ENCODE measurements around the gene HIPK3. TPM values are rescaled to one million over a fixed set of nuclear protein-coding genes. Genes with fewer than 3 reads are reported as not detected.
"Not testable (repeated sequence)": the region's sequence is repeated elsewhere in the genome, so short reads cannot be mapped to it uniquely, and the experiment has no call there.

Gene HIPK3
- total RNA-seq, 6 experiments from 2014 or later: 40.8 to 52.5 (median 47.3) TPM

DNA sequence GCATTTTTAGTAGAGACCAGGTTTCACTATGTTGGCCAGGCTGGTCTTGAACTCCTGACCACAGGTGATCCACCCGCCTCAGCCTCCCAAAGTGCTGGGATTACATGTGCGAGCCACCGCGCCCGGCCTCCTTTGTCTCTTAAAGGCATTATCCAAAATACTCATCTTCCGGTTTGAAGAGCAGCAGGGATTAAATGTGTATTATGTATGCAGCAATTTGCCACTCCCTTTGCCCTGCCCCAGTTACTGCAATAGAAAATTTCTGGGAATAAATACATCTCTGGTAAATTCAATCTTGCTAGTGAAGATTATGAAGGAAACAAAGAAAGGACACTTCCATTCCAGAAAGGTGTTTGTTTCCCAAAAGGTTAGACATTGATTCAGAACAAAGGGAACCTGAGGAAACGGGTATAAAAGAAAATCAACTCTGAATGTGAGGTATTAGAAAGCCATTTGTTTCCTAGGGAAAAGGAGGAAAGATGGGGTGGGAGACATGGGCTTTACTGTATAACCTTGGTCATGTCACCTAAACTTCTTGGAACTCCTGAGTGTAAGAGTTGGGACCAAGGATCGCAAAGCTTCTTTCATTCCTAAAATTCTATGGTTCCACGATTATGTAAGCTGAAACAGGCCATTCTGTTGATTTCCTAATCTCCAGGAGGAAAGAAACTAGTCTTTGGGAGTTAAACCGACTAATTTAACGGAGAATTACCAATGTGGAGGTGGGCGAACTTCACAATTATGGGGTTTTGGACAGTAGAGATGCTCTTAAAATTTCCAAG is 959 bp upstream of the HIPK3 start:
- H3K27me3 Mint-ChIP-seq (ENCODE audit: insufficient read depth): peaks cover 4% of the 10 kb centered on the region; the same call in 1 of the 2 replicates
- DNase-seq: no peak
- TF ChIP-seq, protein P1, sequence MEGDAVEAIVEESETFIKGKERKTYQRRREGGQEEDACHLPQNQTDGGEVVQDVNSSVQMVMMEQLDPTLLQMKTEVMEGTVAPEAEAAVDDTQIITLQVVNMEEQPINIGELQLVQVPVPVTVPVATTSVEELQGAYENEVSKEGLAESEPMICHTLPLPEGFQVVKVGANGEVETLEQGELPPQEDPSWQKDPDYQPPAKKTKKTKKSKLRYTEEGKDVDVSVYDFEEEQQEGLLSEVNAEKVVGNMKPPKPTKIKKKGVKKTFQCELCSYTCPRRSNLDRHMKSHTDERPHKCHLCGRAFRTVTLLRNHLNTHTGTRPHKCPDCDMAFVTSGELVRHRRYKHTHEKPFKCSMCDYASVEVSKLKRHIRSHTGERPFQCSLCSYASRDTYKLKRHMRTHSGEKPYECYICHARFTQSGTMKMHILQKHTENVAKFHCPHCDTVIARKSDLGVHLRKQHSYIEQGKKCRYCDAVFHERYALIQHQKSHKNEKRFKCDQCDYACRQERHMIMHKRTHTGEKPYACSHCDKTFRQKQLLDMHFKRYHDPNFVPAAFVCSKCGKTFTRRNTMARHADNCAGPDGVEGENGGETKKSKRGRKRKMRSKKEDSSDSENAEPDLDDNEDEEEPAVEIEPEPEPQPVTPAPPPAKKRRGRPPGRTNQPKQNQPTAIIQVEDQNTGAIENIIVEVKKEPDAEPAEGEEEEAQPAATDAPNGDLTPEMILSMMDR (IDR thresholded peaks at IDR 0.05): no peak

DNA sequence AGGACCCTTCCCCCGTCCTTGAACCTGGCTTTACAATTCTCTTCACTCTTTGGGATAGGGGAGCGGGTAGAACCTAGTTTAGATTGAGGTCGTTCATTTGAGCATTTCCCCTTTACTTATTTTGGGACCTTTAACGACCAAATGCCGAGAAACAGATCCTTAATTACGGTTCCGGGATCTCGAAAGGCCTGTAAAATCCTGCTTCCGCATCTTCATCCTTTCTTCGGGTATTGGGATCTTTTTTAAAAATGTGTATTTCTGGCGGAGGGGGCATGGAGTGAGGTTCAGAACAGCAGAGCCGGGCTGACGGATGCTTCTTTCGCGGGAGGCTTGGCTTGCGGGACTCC is 395 bp upstream of the HIPK3 start:
- DNase-seq: no peak
- H3K4me1 Mint-ChIP-seq (ENCODE audit: low read depth): peaks cover 32% of the 10 kb centered on the region
- no peaks in the 10 kb centered on the region for H3K9me3 Mint-ChIP-seq
- peak overlapping the region; percentile 98 for H3K27ac Mint-ChIP-seq
- H3K4me3 Mint-ChIP-seq: peak overlapping the region; percentile 99
- H3K27me3 Mint-ChIP-seq (ENCODE audit: insufficient read depth): 0 out of 2 replicates have a peak, but pooled peaks cover 2% of the 10 kb centered on the region
- TF ChIP-seq, protein P1 (IDR thresholded peaks at IDR 0.05): no peak
- H3K36me3 Mint-ChIP-seq (ENCODE audit: low read depth): peaks cover 16% of the 10 kb centered on the region

More for the DNA sequence above, 959 bp upstream of the HIPK3 start:
- H3K27ac Mint-ChIP-seq: peak overlapping the region; percentile 98
- H3K4me3 Mint-ChIP-seq: peak overlapping the region; percentile 99
- no peaks in the 10 kb centered on the region for H3K9me3 Mint-ChIP-seq
- H3K36me3 Mint-ChIP-seq (ENCODE audit: low read depth): peaks cover 10% of the 10 kb centered on the region
- peaks cover 27% of the 10 kb centered on the region for H3K4me1 Mint-ChIP-seq (ENCODE audit: low read depth)

DNA sequence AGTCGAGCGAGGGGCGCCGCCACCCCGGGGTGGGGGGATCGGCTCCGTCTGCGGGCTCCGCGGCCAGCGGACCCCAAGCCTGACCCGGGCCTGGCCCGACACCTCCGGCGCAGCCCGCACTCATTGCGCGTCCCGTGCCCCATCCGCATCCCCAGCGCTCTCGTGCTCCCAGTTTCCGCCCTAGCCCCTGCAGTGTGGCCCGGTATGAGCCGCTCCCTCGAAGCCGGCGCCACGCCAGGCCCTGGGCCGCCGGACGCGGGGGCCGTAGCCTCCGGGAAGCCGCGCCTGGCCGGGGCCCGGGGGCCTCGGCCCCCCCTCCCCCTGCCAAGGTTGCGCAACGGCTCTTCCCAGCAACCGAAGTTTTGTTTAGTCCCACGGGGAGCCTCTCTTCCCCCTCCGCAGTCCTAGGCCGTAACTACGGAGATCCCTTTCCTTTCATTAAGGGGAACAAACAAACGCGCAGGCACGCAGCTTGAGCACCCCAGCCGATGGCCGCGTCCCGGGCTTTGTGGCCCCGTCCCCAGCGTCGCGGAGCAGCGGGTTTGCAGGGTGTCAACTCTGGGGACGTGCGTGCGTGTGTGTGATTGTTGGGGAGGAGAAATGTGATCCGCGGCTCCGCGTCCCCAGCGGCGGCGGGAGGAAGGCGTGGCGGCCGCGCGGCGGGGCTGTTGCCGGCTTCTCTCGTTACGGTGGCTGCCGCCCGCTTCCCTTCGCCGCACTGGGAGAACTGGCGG is 883 bp downstream of the HIPK3 start:
- DNase-seq: peak; percentile 65
- Mint-ChIP-seq H3K27ac (peak overlapping the region; percentile 99), H3K27me3 (ENCODE audit: insufficient read depth) (0 out of 2 replicates have a peak, but pooled peaks cover 2% of the 10 kb centered on the region), H3K9me3 (no peaks in the 10 kb centered on the region), H3K4me1 (ENCODE audit: low read depth) (peaks cover 44% of the 10 kb centered on the region), H3K4me3 (peak overlapping the region; percentile 99), H3K36me3 (ENCODE audit: low read depth) (peaks cover 17% of the 10 kb centered on the region)
- TF ChIP-seq, protein P1 (IDR thresholded peaks at IDR 0.05): peak; percentile 50; the same call in 1 of the 2 replicates

DNA sequence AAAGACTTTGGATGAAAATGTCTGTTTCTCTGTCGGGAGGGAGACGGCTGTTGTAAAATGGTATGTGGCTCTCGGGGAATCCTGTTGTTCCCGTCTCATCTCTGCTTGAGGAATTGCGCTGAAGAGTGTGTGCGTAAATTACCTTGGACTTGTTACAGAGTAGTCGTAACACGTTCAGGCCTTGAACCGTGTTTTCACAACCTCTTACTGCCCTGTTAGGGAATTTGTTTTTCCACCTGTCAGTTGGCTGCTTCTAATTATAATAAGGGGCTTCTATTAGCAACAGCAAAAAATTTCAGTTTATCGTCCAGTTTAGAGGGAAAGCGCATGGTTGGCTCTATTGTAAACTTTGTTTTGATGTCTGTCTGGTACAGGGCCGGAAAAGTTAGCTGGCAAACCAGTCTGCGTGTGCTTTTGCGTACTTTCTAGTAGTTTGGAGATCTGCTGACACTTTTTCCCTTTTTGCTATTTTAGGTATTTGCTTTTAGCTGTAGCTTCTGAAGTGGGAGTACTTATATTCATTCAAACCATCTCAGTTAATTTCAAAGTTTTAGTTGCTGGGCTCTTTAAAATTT is 1.5 kb downstream of the HIPK3 start:
- Mint-ChIP-seq H3K27ac (peak overlapping the region; percentile 99), H3K9me3 (no peaks in the 10 kb centered on the region), H3K27me3 (ENCODE audit: insufficient read depth) (0 out of 2 replicates have a peak, but pooled peaks cover 2% of the 10 kb centered on the region), H3K4me1 (ENCODE audit: low read depth) (peaks cover 51% of the 10 kb centered on the region), H3K4me3 (peak overlapping the region; percentile 99), H3K36me3 (ENCODE audit: low read depth) (peaks cover 17% of the 10 kb centered on the region)
- DNase-seq: peak; percentile 37
- TF ChIP-seq, protein P1 (IDR thresholded peaks at IDR 0.05): no peak; the same call in 1 of the 2 replicates

DNA sequence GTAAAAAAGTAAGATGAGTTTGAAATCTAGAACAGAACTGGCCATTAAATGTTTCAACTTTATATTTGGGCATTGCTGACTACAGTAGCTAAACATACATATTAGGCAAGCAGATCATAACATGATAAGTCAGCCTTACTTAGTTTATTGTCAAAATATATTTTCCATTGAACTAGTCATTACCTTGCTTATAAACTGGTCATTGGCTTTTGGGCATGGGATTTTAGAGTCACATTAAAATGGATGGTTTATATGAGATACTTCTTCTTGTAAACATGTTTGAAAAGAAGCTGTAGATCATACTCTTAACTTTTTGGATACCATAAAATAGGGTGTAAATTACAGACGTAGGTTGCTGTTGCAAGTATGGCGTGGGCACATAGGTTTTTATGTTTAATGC is 2.7 kb downstream of the HIPK3 start:
- Mint-ChIP-seq H3K4me3 (peak overlapping the region; percentile 99), H3K27me3 (ENCODE audit: insufficient read depth) (0 out of 2 replicates have a peak, but pooled peaks cover 2% of the 10 kb centered on the region), H3K4me1 (ENCODE audit: low read depth) (peaks cover 56% of the 10 kb centered on the region), H3K27ac (peak overlapping the region; percentile 99), H3K9me3 (no peaks in the 10 kb centered on the region), H3K36me3 (ENCODE audit: low read depth) (peaks cover 17% of the 10 kb centered on the region)
- TF ChIP-seq, protein P1 (IDR thresholded peaks at IDR 0.05): no peak
- DNase-seq: no peak

DNA sequence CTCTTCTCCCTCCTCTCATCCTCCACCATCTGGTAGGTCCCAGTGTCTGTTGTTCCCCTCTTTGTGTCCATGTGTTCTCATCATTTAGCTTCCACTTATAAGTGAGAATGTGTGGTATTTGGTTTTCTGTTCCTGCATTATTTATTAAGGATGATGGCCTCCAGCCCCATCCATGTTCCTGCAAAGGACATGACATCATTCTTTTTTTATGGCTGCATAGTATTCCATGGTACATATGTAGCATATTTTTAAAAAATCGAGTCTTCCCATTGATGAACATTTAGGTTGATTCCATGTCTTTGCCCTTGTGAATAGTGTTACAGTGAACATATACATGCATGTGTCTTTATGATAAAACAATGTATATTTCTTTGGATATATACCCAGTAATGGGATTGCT is 4.2 kb downstream of the HIPK3 start:
- Mint-ChIP-seq H3K36me3 (ENCODE audit: low read depth) (peaks cover 17% of the 10 kb centered on the region), H3K4me3 (0 out of 2 replicates have a peak overlapping the region, but pooled peaks have one; percentile 21), H3K27ac (peak overlapping the region; percentile 47; the same call in 1 of the 2 replicates), H3K4me1 (ENCODE audit: low read depth) (peaks cover 53% of the 10 kb centered on the region)
- H3K9me3 Mint-ChIP-seq; DNase-seq; H3K27me3 Mint-ChIP-seq (ENCODE audit: insufficient read depth): not testable (repeated sequence)
